NCI-H146 (cell line): ENCODE results near the gene SLC66A1.

Experiments used
- DNase-seq: peaks from one replicate; lab custom pipeline; 2025; lab: John Stamatoyannopoulos, UW

The SLC66A1 gene

GRCh38 chr1:19363536-19364152 is 51.5 kb downstream of the SLC66A1 start:
- DNase-seq = no peak

GRCh38 chr1:19365721-19366120 is 53.6 kb downstream of the SLC66A1 start:
- no peak for DNase-seq

GRCh38 chr1:19366599-19367536 is 54.7 kb downstream of the SLC66A1 start:
- no peak for DNase-seq

- no peak for DNase-seq
Measured at GRCh38 chr1:19367584-19368041, 55.5 kb downstream of the SLC66A1 start.

GRCh38 chr1:19368050-19368449 is 55.9 kb downstream of the SLC66A1 start:
- no peak for DNase-seq

- DNase-seq = no peak
Measured at GRCh38 chr1:19368964-19369363, 56.8 kb downstream of the SLC66A1 start.

GRCh38 chr1:19369396-19370090 is 57.4 kb downstream of the SLC66A1 start:
- DNase-seq = no peak

- no peak for DNase-seq
Measured at GRCh38 chr1:19370453-19371170, 58.5 kb downstream of the SLC66A1 start.

GRCh38 chr1:19371226-19372135 is 59.4 kb downstream of the SLC66A1 start:
- DNase-seq = no peak

GRCh38 chr1:19372136-19372514 is 60.0 kb downstream of the SLC66A1 start:
- DNase-seq = no peak

GRCh38 chr1:19372602-19373001 is 60.5 kb downstream of the SLC66A1 start:
- DNase-seq = no peak

GRCh38 chr1:19373211-19374082 is 61.3 kb downstream of the SLC66A1 start:
- DNase-seq = no peak

- no peak for DNase-seq
Measured at GRCh38 chr1:19374083-19374801, 62.1 kb downstream of the SLC66A1 start.

- no peak for DNase-seq
Measured at GRCh38 chr1:19374926-19375325, 62.8 kb downstream of the SLC66A1 start.

GRCh38 chr1:19375631-19376400 is 63.7 kb downstream of the SLC66A1 start:
- no peak for DNase-seq

GRCh38 chr1:19376428-19377372 is 64.6 kb downstream of the SLC66A1 start:
- DNase-seq = no peak
